GM18526 (cell line): ENCODE data around the gene FLNA.

Experiments used
- POLR2A ChIP-seq: IDR thresholded peaks from 3 replicates; pipeline ENCODE4 v1.6.1; 2011; ENCODE audit not compliant: insufficient read length; ENCODE audit errors: extremely low read depth

Gene FLNA, protein sequence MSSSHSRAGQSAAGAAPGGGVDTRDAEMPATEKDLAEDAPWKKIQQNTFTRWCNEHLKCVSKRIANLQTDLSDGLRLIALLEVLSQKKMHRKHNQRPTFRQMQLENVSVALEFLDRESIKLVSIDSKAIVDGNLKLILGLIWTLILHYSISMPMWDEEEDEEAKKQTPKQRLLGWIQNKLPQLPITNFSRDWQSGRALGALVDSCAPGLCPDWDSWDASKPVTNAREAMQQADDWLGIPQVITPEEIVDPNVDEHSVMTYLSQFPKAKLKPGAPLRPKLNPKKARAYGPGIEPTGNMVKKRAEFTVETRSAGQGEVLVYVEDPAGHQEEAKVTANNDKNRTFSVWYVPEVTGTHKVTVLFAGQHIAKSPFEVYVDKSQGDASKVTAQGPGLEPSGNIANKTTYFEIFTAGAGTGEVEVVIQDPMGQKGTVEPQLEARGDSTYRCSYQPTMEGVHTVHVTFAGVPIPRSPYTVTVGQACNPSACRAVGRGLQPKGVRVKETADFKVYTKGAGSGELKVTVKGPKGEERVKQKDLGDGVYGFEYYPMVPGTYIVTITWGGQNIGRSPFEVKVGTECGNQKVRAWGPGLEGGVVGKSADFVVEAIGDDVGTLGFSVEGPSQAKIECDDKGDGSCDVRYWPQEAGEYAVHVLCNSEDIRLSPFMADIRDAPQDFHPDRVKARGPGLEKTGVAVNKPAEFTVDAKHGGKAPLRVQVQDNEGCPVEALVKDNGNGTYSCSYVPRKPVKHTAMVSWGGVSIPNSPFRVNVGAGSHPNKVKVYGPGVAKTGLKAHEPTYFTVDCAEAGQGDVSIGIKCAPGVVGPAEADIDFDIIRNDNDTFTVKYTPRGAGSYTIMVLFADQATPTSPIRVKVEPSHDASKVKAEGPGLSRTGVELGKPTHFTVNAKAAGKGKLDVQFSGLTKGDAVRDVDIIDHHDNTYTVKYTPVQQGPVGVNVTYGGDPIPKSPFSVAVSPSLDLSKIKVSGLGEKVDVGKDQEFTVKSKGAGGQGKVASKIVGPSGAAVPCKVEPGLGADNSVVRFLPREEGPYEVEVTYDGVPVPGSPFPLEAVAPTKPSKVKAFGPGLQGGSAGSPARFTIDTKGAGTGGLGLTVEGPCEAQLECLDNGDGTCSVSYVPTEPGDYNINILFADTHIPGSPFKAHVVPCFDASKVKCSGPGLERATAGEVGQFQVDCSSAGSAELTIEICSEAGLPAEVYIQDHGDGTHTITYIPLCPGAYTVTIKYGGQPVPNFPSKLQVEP (N-terminal part only)

DNA sequence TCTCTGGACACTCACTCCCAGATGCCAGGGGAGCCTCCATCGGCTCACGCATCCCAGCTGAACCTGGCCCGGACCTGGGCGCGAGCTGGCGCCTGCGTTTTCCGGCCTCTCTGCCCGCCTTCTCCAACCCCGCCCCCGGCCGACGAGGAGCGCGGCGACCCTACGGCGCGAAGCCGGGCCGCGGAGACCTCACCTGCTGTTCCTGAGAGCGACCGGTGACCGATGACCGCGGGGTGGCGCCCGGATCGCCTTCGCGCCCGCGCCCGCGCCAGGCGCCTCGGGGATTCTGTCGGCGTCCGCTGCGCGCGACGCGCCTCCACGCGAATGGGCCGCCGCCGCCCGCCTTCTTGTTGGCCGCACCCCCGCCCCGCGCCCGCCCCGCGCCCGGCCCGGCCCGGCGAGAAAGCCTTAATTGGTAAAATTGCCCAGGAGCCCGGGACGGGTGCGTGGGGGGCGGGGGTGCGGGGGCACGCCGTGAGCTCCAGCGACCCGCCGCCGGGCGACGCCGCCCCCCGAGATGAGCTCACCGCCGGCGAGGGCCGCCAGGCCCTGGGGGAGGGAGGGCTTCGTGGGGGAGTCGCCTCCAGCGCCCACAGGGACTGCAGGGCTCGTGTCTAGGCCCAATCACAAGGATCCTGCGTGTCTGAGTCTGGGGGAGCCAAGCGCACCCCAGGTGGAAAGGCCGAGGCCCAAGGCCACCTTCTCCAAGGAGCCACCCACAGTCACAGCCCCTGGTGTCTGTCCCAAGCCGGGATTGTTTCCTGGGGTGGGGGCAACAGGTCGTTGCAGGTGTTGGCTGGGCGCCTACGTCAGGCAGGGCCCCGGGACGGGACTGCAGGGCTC lies at the start of gene FLNA:
TSS of gene FLNA (minus strand) at position 322 of the 843 bp plus-strand sequence. CDS start 3,389 bp downstream, outside the sequence.
- no peak for TF ChIP-seq POLR2A

GRCh38 chrX:154420402-154420756 lies 45.9 kb upstream of the FLNA start:
- TF ChIP-seq POLR2A = no peak

GRCh38 chrX:154419688-154420401 lies 45.4 kb upstream of the FLNA start:
- TF ChIP-seq POLR2A = no peak

DNA sequence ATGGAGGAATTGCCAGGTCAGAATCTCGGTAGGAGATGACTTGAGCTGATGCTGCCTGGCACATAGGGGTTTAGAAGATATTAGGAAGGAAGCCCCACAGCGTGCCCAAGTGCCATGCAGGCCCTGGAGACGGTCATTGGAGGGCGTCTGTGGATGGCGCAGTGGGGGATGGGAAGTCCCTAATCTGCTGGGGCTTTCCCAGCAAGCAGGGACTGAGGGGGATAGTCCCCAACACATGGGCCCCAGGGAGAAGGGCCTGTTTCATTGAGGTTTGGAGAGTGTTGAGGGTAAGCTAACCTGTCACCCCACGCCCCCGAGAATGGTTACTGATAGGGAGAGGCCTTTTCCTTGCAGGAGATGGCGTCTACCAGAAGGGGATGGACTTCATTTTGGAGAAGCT lies 44.8 kb upstream of the FLNA start:
- TF ChIP-seq POLR2A = no peak

GRCh38 chrX:154417157-154417556 lies 42.7 kb upstream of the FLNA start:
- no peak for TF ChIP-seq POLR2A

GRCh38 chrX:154413142-154413541 lies 38.7 kb upstream of the FLNA start:
- no peak for TF ChIP-seq POLR2A

DNA sequence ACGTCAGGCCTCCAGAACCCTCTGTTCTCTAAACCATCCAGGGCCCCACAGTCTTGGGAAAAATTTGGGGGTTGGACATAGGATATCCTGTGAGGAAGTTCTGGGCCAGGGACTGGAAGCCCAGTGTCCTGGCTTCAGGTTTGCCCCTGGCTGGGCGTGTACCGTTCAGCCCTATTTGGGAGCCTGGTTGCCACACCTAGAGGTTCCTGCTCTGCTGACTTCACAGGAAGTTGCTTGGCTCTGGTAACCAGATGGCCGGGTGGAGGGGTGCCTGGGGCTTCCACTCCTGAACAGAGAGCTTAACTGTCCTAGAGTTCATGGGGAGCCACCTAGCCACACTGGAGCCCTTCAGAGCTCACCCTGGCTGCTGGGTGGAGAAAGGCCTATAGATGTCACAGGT lies 38.0 kb upstream of the FLNA start:
- TF ChIP-seq POLR2A = no peak

- TF ChIP-seq POLR2A = peak; percentile 48
Observed at GRCh38 chrX:154411981-154412340, 37.5 kb upstream of the FLNA start.

DNA sequence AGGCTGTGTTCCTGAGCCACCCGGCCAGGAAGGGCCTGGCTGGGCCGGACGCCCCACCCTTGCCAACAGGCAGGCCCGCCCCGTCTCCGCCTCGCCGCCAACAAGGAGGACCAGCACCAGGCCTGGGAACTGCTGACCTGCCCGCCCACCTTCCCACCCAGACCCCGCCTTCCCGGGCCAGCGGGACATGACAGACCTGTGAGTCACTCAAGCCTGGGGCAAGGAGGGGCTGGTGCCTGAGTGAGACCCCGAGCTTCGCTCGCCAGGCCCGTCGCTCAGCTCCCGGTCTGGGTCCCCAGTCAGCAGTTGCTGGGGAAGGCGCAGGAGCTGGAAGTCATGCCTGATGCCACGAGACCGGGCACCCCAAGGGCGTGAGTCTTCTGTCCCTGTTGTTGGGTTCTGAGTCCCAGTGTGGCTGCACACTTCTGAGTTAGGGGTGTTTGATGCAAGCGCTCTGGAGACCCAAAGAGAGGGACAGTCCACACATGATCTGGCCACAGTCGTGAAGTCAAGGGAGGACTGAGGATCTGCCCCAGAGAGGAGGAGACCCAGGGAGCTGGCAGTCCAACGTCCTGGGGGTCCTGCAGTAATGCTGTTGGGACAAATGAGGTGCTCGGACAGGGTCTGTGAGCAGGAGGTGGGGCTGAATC lies 34.9 kb upstream of the FLNA start, which contains the start of gene DNASE1L1:
TSS of gene DNASE1L1 (minus strand) at position 33 of the 650 bp plus-strand sequence. CDS start 3,686 bp downstream, outside the sequence.
- TF ChIP-seq POLR2A = no peak

DNA sequence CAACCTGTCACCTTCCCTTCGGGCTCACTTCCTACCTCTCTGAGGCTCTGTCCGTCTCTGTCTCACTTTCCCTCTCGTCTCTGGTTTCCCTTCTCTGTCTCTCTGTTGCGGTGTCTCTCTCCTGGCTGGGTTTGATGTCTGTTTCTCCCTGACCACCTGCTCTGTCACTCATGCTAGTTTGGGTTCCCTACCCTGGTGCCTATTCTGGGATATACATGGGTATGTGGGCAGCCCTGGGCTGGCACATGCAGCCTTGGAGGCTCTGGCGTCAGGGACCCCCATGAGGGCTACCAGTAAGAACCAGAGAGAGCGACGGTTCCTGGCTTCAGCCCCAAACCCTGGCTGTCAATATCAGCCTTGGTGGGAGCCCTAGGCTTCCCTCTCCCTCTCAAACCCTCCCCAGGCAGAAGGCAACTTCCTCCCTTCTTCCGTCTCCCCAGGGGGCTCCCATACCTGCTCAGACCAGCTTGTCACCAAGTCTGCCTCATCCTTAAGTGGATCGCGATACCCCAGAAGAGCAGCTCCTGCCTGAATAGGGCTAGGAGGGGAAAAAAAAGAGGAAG lies 34.3 kb upstream of the FLNA start:
- no peak for TF ChIP-seq POLR2A

DNA sequence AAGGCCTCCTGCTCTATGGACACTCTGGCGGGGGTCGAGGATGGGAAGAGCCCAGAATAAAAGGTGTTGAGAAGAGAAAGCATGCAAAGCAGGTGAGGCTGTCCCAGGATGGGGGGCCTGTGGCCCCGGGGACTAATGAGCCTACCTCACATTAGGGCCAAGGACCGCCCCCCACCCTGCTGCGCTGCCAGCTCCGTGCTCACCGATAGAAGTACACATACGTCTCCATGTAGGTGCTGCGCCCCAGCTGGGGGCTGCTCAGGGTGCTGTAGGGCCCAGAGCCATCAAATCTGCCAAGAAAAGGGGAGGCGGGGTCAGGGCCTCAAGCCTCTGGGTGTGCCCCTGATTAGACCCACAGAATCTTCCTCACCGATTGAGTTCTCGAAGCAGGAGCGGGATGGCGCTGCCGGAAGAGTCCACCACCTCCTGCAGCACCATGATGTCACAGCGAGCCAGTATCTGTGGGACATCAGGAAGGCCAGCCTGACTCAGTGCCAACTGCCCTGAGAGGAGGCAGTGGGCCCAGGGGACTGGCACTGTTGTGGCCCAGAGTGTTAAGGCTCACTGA lies 30.3 kb upstream of the FLNA start:
- no peak for TF ChIP-seq POLR2A

DNA sequence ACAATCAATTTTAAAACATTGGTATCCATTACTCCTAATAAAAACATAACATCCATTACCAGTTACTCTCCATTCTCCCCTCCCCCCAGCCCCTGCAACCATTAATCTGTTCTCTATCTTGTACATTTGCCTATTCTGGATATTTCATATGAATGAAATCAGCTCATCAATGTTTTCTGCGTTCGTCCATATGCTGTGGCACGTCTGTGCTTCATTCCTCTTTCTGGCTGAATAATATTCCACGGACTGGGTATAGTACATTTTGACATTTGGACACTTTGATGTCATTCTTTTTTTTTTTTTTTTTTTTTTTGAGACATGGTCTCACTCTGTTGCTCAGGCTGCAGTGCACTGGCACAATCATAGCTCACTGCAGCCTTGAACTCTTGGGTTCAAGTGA lies 29.4 kb upstream of the FLNA start:
- TF ChIP-seq POLR2A = no peak

DNA sequence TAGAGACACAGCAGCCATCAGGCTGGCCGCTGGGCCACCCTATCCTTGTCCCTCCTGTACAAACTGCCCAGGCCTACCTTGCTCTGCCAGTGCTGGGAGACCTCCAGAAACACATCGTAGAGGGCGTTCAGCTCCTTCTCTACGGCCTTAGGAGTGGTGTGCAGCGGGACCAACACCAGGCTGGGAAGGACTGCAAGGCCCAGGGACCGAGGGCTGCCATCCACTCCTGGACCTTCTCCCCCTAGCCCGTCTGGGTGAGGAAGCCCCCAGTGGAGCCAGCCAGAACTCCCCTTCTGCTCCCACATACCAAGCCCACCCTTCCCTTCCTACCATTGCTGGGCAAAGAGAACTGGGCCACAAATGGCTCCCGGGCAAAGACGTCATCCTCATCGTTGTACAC lies 28.8 kb upstream of the FLNA start:
- TF ChIP-seq POLR2A = no peak
